GM11168 (cell line): ENCODE data around the gene GLI2.

Experiments
- in situ Hi-C: fragments of 300-500 bp; cut with MboI; formaldehyde crosslinking; loops from one replicate; pipeline ENCODE4 v1.12.0; 2022; ENCODE audit warnings: low sequenced_read_pairs; ENCODE audit not compliant: unreplicated experiment

The GLI2 gene

DNA sequence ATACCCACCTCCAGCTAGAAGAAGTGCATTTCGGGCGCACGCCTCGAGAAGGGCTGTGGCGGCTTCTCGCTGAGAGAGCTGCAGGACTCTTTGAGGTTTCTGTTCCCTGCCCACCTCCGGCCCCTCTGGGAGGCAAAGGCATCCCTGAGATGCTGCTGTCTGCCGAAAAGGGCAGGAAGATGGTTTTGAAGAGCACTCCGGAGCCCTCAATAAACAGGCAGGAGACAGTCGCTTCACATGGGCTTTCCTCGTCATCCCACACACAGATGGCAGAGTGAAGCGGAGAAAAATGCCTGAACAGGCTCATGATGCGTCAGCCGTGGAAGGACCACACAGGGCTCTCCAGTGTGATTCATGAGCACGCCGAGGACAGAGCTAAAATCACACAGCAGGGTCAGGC is 25.4 kb upstream of the GLI2 start:
- in situ Hi-C loops, result no loop called here

DNA sequence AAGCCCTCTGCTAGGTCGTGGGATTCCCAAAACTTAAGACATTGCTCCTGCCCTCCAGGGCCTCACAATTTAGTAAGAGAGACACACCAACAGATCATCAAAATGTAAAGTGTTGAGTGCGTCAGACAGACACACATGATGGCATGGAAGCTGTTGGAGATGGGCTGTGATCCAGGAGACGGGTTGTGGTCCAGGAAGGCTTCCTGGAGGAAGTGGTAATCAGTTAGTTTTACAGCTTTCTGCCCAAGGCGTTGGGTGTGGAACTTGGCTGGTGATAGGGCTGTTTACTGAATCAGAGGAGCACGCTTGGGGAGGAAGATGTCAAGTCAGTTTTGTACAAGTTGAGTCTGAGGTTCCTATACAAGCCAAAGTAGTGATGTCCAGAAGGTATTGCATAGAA is 24.0 kb upstream of the GLI2 start:
- in situ Hi-C loops, result no loop called here

DNA sequence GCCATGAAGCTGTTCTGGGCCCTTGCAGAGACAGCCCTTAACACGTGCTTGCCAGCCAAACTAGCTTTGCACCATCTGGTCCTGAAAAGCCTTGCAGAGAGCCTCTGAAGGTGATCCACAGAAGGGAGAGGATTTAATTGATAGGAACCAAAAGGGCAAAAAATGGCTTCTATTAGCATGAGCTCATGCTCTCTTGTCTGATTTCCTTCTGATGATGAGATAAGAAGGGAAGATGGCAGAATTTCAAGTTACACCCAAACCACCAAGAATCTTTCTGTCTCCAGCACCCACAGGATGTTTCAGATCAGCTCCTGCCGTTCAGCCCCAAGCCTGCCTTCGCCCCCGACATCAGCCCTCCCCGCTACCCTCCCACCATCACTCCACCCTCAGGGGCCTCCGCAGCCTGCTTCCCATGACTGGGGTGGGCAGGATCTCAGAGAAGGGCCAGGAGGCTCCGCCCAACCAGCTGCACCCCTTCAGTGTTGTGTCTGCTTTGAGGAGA is 23.4 kb upstream of the GLI2 start:
- in situ Hi-C loops, result no loop called here

DNA sequence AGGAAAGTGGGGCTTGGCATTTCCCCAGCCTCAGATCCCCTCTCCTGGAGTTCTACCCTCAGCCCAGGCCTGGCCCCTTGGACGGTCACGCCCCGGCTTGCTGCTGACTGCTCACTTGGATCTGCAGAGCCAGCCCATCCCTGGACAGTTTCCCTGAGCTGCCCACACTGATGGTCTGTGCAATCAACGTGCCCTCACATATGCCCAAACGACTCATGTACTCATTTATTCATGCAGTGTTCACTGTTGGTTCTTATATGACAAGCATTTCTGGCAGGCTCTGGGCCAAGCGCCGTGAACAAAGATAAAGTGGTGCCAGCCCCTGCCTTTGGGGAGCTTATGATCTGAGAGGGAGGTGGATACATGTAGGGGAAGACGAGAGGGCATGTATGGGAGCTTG is 20.3 kb upstream of the GLI2 start:
- in situ Hi-C loops, result no loop called here

DNA sequence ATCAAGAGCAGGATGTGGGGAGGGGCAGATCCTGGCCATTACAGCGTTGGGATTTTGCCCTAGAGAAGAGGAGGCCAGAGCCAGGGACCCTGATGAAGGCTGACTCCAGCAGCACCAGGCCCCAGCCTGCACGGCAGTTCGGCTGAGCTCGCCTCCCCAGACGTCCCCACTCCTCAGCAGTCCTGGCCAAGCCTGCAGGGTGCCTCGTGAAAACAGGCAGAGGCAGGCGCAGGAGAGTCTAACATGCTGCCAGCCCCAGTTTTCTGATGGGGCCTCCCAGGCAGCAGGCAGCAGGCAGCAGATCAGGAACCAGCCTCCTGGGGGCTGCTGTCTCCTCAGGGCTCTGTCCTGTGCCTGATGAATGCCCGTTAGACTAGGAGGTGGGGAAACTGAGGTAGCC is 19.7 kb upstream of the GLI2 start:
- in situ Hi-C loops, result no loop called here

DNA sequence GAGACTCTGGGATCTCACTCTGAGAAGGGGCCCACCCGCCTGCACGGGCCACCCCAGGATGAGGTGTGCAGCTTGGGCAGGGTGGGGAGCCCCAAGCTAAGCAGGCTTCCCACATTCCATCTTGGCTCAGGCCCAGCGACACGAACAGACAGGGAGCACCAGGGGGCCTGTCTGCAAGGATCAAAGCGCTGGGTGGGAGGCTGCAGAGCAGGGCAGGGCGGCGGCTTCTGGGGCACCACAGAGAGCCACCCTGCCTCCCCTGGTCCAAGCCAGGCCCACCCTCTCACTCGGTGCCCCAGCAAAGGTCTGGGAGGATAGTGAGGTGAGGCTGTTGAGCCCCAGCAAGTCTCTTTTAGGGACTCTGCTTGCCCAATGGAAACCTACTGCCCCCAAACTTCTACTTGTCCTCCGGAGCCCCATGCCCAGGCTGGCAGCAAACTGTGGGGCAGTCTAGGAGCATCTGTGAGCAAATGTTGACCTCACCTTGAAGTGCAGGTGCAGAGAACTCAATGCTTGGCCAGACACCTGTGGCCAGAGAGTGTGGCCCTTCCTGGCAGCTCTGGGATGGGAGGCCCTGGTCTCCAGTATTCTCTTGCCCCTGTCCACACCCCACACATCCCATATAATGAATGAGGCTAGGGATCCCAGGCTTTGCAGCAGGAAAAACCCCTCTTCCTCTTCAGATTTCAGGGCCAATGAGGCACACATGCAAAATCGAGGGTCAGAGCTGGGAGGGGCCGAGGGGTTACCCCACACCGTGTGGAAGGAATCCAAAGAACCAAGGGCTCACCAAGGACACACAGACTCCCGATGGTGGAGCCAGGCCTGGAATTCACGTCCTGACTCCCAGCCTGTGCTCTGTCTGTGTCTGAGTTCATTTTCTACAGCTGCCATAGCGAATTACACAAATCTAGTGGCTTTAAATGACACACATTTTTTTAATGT is 18.8 kb upstream of the GLI2 start:
- in situ Hi-C loops, result no loop called here

DNA sequence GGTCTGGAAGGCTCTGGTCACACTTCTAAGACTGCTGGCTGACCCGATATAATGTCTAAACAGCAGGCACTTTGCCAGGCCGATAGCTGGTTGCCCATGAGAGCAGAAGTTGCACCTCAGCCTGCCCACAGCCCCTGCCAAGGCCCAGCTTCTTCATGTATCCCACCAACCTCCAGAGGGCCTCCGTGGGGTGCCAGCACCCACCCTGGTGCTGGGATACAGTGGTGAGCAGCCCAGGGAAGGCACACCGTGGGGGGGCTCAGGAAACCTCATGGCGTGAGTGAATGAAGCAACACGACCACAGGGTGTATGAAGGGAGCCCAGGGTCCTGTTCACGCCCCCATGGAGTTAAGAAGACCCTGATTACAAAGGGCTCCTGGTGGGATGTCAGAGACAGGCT is 16.2 kb upstream of the GLI2 start:
- in situ Hi-C loops, result no loop called here

DNA sequence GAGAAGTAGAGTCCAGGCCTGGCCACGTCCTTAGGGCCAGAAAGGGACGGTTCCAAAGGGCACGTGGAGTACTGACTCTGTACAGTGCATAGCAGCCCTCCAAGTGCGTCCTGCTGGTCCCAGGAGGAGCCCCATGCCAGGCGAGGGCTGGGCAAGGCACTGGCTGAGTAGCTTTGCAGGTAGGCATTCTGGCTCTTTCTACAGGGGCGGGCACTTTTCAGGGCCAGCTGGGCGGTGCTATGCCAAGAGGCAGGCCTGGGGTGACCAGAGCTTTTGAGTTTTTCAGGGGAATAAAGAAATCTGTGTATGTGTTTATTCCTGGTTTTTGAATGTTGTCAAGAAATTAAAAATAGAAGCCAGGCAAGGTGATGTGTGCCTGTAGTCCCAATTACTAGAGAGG is 15.4 kb upstream of the GLI2 start:
- in situ Hi-C loops, result no loop called here

DNA sequence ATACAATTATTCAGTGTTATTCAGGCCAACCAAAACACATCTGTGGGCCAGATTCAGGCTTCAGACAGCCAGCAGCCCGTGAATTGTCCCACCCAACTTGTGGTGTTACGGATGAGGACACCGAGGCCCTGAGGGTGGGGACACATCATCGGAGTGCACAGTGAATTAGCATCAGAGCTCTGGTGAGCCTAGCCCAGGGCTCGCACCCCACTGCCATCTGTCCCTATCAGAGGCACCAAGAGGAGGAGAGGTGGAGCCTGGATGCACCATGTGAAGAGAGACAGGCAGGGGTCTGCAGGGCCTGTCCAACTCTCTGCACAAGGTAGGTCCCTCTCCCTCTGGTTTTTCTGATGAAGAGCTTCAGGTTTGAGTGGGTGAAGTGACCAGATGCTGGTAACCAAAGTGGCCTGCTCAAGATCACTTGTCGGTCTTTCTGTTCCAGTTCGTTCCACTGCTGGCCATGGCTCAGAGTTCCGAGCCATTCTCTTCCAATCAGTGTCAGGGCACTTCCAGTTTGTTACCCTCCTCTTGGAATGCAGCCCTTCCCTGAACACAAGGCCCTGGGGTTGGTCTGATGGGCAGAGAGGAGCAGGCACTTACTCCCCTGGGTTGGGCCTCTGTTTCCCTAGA is 14.8 kb upstream of the GLI2 start:
- in situ Hi-C loops, result no loop called here

DNA sequence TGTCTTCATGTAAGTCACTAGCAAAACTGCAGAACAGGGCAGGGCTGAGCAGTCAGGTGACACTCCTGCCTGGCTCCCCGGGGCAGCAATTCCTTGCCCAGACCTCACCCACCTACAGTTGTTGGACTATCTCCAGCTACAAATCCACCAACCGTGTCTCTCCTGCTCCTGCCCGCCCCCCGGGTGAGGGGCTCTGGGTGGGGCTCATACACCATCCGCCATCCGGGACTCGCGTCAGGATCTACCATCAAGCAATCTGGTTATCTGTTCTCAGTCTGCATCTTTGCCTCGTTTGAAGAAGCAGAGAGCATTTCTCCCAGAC is 13.5 kb upstream of the GLI2 start:
- in situ Hi-C loops, result no loop called here

DNA sequence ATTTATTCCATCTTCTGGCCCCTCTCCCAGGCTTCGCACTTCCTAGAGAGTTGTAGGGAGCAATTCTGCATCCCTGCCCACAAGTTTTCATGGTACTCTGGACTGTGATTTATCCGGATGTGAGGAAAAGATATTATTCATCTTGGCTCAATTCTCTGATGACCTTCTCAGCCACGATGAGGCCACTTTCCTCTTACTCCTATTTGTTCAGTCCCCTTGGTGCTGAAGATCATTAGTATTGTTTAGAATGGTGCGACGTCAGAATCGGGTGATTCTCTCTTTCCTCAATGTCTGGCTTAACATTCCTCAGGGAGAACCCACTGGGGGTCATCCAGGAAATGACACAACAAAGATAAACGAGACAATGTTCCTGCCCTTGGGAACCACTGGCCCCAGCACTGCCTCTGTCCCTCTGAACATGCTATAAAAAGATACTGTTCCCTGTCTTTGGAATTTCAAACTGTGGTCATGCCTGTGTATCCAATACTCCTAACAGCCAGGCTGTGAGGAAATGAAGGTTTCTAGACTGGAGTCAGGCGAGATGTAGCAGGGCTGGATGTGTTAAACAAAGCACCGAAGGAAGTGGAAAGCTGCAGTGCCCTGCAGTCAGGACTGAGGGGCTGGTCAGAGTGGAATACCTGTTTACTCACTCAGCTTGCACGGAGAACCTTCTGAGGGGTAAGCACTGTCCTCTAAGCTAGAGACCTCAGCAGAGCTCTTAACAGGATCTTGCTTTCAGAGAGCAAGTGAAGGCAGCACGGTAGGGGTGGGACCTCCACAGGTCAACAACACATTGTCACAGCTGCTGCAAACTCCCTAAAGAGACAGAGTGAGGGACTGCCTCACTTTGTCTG is 12.9 kb upstream of the GLI2 start:
- in situ Hi-C loops, result no loop called here

DNA sequence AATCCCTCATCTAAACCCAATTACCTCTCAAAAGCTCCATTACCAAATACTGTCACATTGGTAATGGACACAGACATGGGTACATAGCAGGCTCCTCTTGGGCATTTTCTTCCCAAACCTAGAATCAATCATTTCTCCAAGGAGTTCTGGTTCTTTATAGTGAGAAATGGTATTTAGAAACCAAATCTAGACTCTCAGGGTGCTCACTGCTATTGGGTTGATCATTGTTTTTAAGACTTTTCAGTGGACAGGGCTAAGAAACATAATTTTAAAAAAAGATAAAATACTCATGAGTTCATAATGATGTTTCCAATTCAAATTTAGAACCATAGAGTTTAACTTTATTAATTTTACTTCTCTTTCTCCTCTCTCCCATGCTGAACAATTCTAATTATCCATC is 9.4 kb upstream of the GLI2 start:
- in situ Hi-C loops, result no loop called here

DNA sequence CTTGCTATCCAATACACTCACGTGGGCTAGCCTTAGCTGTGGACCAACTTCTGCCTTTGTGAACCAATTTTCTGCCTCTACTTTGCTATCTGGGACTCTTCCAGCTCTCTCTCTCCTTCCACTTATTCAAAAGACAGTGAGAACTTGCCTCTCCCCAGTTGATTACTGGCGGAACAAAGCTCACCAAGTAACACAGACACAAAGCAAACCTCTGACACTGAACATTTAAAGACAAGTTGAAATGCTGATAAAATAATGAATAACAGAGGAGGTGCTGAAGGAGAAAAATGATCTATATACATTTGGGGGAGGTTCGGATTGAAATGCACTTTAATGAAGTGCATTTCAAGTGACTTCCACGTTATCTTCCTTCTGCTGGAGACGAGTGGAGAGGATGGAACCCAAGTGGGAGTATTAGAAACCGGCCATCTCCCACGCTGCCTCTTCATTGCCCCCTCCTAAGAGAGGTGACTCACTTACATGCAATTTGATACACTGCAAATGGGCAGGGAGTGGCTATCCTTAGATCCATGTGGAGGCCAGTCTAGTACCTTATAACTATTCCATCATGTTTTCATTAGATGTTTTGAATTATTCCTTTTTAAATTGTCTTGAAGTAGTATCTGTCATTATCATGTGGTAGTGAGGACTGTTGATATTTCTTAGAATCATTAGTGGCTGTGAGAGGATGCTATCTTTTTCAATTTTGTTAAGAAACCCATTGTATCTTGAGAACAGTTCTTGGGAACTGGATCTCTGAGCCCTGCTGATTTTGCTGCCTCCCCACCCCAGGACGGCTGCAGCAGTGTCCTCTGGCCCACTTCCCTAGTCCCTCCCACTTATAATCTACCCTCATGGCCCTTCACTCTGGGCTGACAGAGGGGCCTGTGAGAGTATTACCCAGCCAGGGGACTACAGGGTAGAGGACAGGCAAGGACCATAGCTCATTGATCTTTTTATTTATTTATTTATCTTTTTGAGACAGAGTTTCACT is 6.0 kb upstream of the GLI2 start:
- in situ Hi-C loops, result no loop called here

DNA sequence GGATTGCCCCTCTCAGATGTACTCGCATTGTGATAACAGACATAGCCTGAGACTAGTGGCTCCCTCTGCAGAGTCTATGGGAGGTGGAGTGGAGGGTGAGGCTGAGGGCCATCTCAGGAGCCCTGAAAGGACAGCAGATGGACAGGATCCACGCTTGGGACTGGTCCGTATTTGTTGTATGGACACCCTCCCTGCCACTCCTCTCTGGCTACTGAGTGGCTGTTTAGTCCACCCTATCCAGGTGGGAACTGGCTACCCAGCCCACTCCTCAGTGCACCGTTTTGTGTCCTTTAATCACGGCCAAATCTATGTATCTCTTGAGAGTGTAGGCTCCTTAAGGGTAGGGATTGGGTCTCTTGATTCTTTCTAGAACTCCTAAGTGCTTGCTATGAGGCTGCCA is 4.5 kb upstream of the GLI2 start:
- in situ Hi-C loops, result no loop called here

DNA sequence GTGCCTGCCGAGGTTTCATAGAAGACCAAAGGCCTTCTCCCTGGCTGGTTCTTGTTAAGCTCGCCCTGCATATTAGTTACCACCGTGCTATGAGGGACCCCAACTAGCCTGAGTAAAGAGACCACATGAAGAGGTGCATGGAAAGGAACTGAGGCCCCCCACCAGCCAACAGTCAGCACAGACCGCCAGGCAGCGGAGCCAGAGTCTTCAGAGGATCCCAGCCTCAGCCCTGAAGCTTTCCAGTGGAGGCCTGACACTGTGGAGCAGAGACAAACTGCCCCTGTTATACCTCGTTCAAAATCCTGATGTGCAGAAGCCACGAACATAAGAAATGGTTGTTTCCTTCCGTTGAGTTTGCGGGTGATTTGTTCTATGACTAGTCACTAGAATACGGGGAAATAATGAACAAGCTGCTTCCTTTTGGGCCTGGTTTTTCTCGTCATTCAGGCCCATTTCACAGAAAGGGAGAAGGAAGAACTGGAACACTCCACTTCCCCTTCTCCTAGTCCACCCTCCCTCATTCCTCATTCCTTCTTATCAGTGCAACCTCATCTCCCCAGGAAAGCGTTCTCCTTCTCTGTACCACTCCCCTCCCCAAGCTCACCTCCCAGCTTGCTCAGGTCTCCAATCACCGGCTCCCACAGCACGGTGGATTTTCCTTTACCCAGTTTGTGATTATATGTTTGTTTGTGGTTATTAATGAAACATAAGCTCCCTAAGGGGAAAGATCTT is 3.0 kb upstream of the GLI2 start:
- in situ Hi-C loops, result no loop called here

DNA sequence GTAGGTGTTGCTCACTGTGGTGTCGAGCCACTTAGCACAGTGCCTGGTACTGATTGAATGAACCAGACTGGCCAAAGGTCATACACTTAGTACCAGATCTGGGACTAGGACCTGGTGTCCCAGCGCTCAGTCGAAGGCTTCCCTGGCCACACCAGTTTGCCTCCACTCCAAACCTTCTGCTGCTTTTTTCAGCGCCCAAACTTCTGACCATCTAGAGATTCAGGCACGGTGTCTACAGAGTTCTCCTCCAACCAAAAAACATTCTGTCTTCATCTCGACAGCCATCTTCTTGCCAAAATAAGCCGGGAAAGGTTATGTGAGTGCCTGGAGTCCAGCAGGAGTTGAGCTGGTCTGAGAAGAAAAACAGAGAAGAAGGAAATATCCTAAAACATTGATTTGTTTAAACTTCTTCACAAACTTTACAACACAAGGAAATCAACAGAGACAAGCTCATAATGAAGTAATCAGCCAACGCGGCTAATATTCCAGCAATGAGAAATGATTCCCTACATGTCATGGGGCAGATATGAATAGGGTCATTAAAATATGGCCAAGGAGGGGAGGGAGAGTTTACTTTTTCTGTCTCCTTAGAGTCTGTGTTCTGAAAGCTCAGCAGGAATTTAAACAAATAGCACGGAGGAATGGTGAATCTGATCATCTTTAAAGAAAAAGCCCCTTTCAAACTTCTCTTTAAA is 2.3 kb upstream of the GLI2 start:
- in situ Hi-C loops, result no loop called here

DNA sequence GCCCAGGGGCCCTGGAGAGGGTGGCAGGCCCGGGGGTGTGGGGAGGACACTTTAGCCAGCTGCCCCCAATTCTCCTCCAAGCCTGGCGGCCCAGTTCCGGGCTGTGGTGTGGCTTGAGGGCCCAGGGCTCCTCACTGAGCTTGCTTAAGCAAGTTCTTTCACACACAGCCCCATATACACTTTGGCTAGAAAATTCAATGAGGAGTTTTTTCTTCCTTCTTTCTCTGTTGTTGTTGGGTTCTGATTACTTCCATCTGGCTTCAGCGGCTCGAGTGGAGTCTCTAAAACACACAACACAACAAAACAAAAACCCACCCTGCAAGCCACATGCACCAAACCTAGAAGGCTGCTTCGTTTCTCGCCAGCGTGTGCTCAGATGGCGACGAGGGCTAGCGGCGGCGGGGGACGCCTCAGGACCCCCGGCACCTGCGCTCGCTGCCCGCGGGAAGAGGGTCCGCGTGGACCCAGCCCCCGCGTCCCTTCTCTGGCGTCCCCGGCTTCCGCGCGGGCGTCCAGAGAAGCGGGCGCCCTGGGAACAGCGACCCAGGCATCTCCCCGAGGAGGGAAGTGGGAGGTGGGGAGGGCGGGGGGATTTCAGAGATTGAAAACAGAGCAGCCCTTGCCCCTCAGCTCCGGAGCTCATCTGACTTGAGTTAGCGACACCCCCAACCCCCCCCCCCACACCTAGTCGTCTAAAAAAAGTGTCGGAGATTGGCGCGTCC is 577 bp upstream of the GLI2 start:
- in situ Hi-C loops, result no loop called here

DNA sequence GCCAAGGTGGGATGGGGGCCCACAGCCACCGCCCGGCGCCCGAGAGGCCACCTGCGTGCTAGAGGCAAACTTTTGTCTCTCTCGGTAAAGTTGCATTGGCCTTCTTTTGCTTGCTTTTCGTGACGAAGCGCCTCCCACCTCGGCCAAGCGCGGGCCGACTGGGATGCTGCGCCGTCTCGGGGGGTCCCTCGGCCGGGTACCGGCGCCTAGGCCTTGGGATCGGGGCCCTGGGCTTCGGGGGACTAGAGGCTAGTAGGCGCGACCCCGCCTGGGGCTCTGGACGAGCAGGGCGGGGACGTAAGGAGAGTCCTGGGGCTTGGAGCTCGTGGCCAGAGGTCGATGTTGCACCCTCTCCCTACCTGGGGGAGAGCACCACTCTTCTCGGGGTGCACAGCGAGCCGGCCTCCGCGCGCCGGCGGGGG is 545 bp downstream of the GLI2 start:
- in situ Hi-C loops, result no loop called here
